Endothelial cell of umbilical vein (primary cell): Measurements from ENCODE around the gene ABCA7. TPM values are rescaled to one million over a fixed set of nuclear protein-coding genes. Genes with fewer than 3 reads are reported as not detected.

Experiments
- BruUV-seq: library from RNA; stranded (reverse); fragments of 400-500 nt; replicated peaks from 2 replicates; lab custom pipeline; 2021; lab: Mats Ljungman, UMichigan
- CTCF ChIA-PET: fragments of 300-600, 350-600 bp; sonication (Branson Sonifier 250); formaldehyde crosslinking; loops from one replicate; lab custom pipeline; 2021; ENCODE audit warnings: antibody characterized with exemption, inconsistent platforms; lab: Charles Lee
- POLR2A ChIA-PET: fragments of 300-600, 350-600 bp; sonication (Branson Sonifier 250); formaldehyde crosslinking; loops from one replicate; lab custom pipeline; 2021; ENCODE audit warnings: antibody characterized with exemption, inconsistent platforms; lab: Charles Lee
- DNase-seq: peaks from one replicate; pipeline ENCODE4 v3.0.0-alpha.2; 2011; ENCODE audit warnings: low read depth, low spot score
- FAIRE-seq: peaks from 2 replicates; lab custom pipeline; 2011; peaks lifted over from hg19 to GRCh38; lab: Jason Lieb, UNC
- H2AFZ ChIP-seq: 2 replicates; pipeline ENCODE4 v1.6.0; 2012; ENCODE audit warnings: low read depth, low read length, control low read depth, inconsistent platforms
- H3K27ac ChIP-seq: 2 replicates; pipeline ENCODE4 v1.5.1; 2011; ENCODE audit warnings: low read depth, mild to moderate bottlenecking, control low read depth, low read length, moderate library complexity; ENCODE audit not compliant: insufficient read depth
- H3K27me3 ChIP-seq, 2 experiments: 2 replicates each; pipeline versions ENCODE4 v1.6.0 to v1.6.1; 2011; ENCODE audit warnings: low read length in 2 of 2, mixed read lengths in 1 of 2; ENCODE audit not compliant: control insufficient read depth in 2 of 2, insufficient read depth in 2 of 2
- H3K36me3 ChIP-seq, 2 experiments: 2 replicates in 1 of 2; 3 replicates in 1 of 2; pipeline ENCODE4 v1.5.1; 2011; ENCODE audit warnings: low read length in 2 of 2, mild to moderate bottlenecking in 1 of 2, moderate library complexity in 1 of 2; ENCODE audit not compliant: control insufficient read depth in 2 of 2, insufficient read depth in 2 of 2; ENCODE audit errors: extremely low read depth in 1 of 2
- H3K4me1 ChIP-seq: 3 replicates; pipeline ENCODE4 v1.5.1; 2011; ENCODE audit warnings: mild to moderate bottlenecking, low read length; ENCODE audit not compliant: control insufficient read depth, insufficient read depth; ENCODE audit errors: extremely low read depth
- H3K4me2 ChIP-seq: 2 replicates; pipeline ENCODE4 v1.6.1; 2011; ENCODE audit warnings: low read length, control low read depth, mixed read lengths; ENCODE audit not compliant: insufficient read depth
- H3K4me3 ChIP-seq, 3 experiments: fragments of 200-600 bp in 1 of 3; sonication (generic), shearing (Covaris generic) in 1 of 3; replicated peaks in 1 of 3; 2 replicates each; pipeline ENCODE4 v1.5.1; 2011 to 2016; ENCODE audit warnings: control low read depth in 3 of 3, low read length in 3 of 3, mild to moderate bottlenecking in 2 of 3, inconsistent platforms in 1 of 3, low read depth in 1 of 3, moderate library complexity in 1 of 3; ENCODE audit not compliant: insufficient read depth in 1 of 3
- H3K79me2 ChIP-seq: 2 replicates; pipeline ENCODE4 v1.6.0; 2012; ENCODE audit warnings: low read length, inconsistent platforms; ENCODE audit not compliant: control insufficient read depth, insufficient read depth
- H3K9ac ChIP-seq: replicated peaks from 2 replicates; pipeline ENCODE3; 2011; ENCODE audit warnings: low read length, control low read depth; ENCODE audit not compliant: insufficient read depth; ENCODE audit errors: extremely low read depth
- H3K9me1 ChIP-seq: replicated peaks from 3 replicates; pipeline ENCODE4 v1.6.0; 2011; ENCODE audit warnings: mild to moderate bottlenecking, low read length; ENCODE audit not compliant: control insufficient read depth, insufficient read depth; ENCODE audit errors: extremely low read depth
- H3K9me3 ChIP-seq: replicated peaks from 2 replicates; pipeline ENCODE4 v1.5.1; 2012; ENCODE audit warnings: low read length, inconsistent platforms; ENCODE audit not compliant: control insufficient read depth, insufficient read depth
- H4K20me1 ChIP-seq: replicated peaks from 2 replicates; pipeline ENCODE3; 2011; ENCODE audit warnings: mild to moderate bottlenecking, low read length; ENCODE audit not compliant: control insufficient read depth, insufficient read depth; ENCODE audit errors: extremely low read depth
- CTCF ChIP-seq, 2 donors: IDR thresholded peaks; 1 replicate in 1 of 2; 2 replicates in 1 of 2; pipeline ENCODE4 v1.5.1; 2011; ENCODE audit warnings: low read length in 2 of 2, mild to moderate bottlenecking in 2 of 2, moderate library complexity in 2 of 2, control low read depth in 1 of 2, inconsistent platforms in 1 of 2, low read depth in 1 of 2; ENCODE audit not compliant: insufficient read depth in 1 of 2; ENCODE audit errors: extremely low read depth in 1 of 2
- EZH2 ChIP-seq: IDR thresholded peaks from 2 replicates; pipeline ENCODE4 v1.6.1; 2012; ENCODE audit warnings: borderline replicate concordance, low read depth, mild to moderate bottlenecking, moderate library complexity, low read length, inconsistent platforms; ENCODE audit not compliant: severe bottlenecking
- FOS ChIP-seq: IDR thresholded peaks from 2 replicates; pipeline ENCODE4 v1.6.1; 2011; ENCODE audit warnings: mild to moderate bottlenecking, low read length, moderate library complexity, borderline replicate concordance; ENCODE audit not compliant: insufficient read depth
- GATA2 ChIP-seq: IDR thresholded peaks from 2 replicates; pipeline ENCODE4 v1.7.0; 2011; ENCODE audit warnings: low read depth, mild to moderate bottlenecking, moderate library complexity, mixed read lengths, low read length; ENCODE audit not compliant: insufficient read length, insufficient read depth
- JUN ChIP-seq: IDR thresholded peaks from 2 replicates; pipeline ENCODE4 v1.6.1; 2011; ENCODE audit warnings: borderline replicate concordance, low read depth; ENCODE audit not compliant: insufficient read length, insufficient read depth
- MAX ChIP-seq: IDR thresholded peaks from 2 replicates; pipeline ENCODE4 v1.6.1; 2011; ENCODE audit not compliant: insufficient read depth, insufficient read length
- MYC ChIP-seq: IDR thresholded peaks from one replicate; pipeline ENCODE4 v1.6.1; 2011; ENCODE audit warnings: mild to moderate bottlenecking, low read depth, low read length
- POLR2A ChIP-seq: IDR thresholded peaks from 2 replicates; pipeline ENCODE4 v1.6.1; 2012; ENCODE audit warnings: low read depth, mild to moderate bottlenecking, control low read depth, low read length
- POLR2AphosphoS5 ChIP-seq: IDR thresholded peaks from 2 replicates; pipeline ENCODE4 v1.6.1; 2012; ENCODE audit warnings: low read depth, mild to moderate bottlenecking, control low read depth, low read length, moderate library complexity; ENCODE audit not compliant: insufficient read depth
- dilution Hi-C: fragments of 300-500 bp; cut with MboI; formaldehyde crosslinking; loops from one replicate; pipeline ENCODE4 v1.15.0; 2019; ENCODE audit warnings: low sequenced_read_pairs; ENCODE audit not compliant: extremely low pct_ligation_motif_present
- intact Hi-C: fragments of 100-400 bp; cut with micrococcal nuclease; formaldehyde crosslinking; loops from one replicate; pipeline ENCODE4 v1.10.0; 2022
- polyA plus RNA-seq, 4 experiments: library from polyadenylated mRNA; depleted of rRNA in 3 of 4; stranded (reverse) in 3 of 4; unstranded in 1 of 4; fragments of >200 nt; gene quantifications; 2 replicates each; pipeline versions ENCODE4 v1.2.1 to v1.2.3, GENCODE V29; 2011 to 2012; ENCODE audit warnings: missing spikeins in 1 of 4
- total RNA-seq: library from RNA; stranded (reverse); gene quantifications from 2 replicates; pipeline ENCODE4 v1.2.3, GENCODE V29; 2021

ABCA7 gene
- total and polyA plus RNA-seq, 2 donors (not counting 3 experiments of a cell fraction or from before 2014, with no cell fraction given), result 5.7 to 9.8 TPM

DNA sequence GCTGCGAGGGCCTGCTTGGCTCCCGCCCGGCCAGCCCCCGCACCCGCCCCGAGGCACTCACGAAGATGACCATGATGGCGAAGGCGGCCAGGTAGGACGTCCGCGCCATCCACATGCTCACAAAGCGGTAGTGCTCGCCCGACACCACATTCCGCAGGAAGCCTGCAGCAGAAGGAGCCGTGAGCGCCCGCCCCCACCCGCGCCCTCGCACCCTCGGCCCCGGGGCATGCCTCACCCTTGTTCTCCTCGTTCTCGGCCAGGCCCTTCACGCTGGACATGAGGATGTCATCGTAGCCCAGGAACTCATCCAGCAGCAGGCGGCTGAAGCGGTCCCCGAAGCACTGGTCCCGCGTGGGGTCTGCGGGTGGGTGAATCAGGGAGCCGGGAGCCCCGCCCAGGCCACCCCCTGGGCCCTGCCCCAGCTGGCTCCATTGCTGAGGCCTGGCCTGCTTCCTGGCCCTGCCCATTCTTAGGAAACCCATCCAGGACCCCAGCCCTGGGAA, 28.0 kb upstream of the ABCA7 start:
- no peaks in the 10 kb centered on the region for H3K9me3 ChIP-seq
- intact Hi-C loops, result no loop called here
- TF ChIP-seq EZH2, result no peak
- TF ChIP-seq JUN, result no peak
- no peak for TF ChIP-seq MYC
- no peak for TF ChIP-seq CTCF (IDR thresholded peaks at IDR 0.05; ENCODE audit: extremely low read depth in 1 of 2, insufficient read depth in 1 of 2, low read depth in 1 of 2, low read length in 2 of 2)
- no peak for TF ChIP-seq POLR2AphosphoS5
- TF ChIP-seq MAX, result no peak
- no peak for TF ChIP-seq GATA2
- TF ChIP-seq FOS, result no peak
- no peak for TF ChIP-seq POLR2A
- H3K9me1 ChIP-seq, result no peaks in the 10 kb centered on the region
- dilution Hi-C loops, result no loop called here
- no peaks in the 10 kb centered on the region for H3K27me3 ChIP-seq
- peaks cover 38% of the 10 kb centered on the region for H3K79me2 ChIP-seq
- H4K20me1 ChIP-seq, result no peaks in the 10 kb centered on the region
- DNase-seq (no peak), FAIRE-seq (no peak)
- no peak overlapping the region for H3K27ac ChIP-seq
- no peak overlapping the region for H3K9ac ChIP-seq
- H3K36me3 ChIP-seq, result peaks cover 5 to 23% of the 10 kb centered on the region in 2 experiments
- peaks cover 8% of the 10 kb centered on the region for H3K4me1 ChIP-seq
- H3K4me2 ChIP-seq, result no peak overlapping the region
- H2AFZ ChIP-seq, result no peak overlapping the region
- BruUV-seq, result no TSS peak
- ChIA-PET POLR2A (no interaction called here), CTCF (no interaction called here)
- H3K4me3 ChIP-seq, result no peak overlapping the region
